Measurements from ENCODE around the gene MT1X.

Gene MT1X

DNA sequence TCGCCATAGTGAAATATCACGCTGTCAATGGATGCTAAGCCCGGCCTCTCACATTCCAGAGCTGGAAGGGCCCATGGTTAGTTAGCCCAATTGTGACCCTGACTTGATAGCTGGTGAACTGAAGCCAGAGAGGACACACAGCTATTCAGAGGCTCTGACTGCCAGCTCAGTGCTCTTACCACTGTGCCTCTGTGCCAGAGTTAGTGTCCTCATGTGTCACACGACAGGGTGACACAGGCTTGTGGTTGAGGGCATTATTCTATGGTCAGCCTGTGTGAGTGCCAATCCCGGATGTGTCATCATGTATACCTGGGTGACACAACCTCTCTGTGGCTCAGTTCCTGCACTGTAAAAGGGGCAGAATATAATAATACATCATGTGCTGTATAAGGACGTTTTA, 2.5 kb upstream of the MT1X start:
- Histone ChIP-seq H3K27ac (ENCODE audit: low read length) (no peak overlapping the region), H3K4me1 (ENCODE audit: control insufficient read depth, insufficient read depth, low read length) (peaks cover 6% of the 10 kb centered on the region; the same call in 1 of the 2 replicates), H3K27me3 (ENCODE audit: control insufficient read depth, insufficient read depth, low read length) (peaks cover 2% of the 10 kb centered on the region; the same call in 1 of the 2 replicates), H3K4me3 (ENCODE audit: low read length) (no peak overlapping the region), H3K9me3 (ENCODE audit: control insufficient read depth, insufficient read depth, low read length) (no peaks in the 10 kb centered on the region), H3K36me3 (ENCODE audit: control insufficient read depth, insufficient read depth, low read length) (no peaks in the 10 kb centered on the region)
- DNase-seq (ENCODE audit: low read depth, low spot score): no peak
- no CpG with 5 or more reads among the region's 6 CpGs for WGBS (ENCODE audit: insufficient coverage, insufficient read length)

DNA sequence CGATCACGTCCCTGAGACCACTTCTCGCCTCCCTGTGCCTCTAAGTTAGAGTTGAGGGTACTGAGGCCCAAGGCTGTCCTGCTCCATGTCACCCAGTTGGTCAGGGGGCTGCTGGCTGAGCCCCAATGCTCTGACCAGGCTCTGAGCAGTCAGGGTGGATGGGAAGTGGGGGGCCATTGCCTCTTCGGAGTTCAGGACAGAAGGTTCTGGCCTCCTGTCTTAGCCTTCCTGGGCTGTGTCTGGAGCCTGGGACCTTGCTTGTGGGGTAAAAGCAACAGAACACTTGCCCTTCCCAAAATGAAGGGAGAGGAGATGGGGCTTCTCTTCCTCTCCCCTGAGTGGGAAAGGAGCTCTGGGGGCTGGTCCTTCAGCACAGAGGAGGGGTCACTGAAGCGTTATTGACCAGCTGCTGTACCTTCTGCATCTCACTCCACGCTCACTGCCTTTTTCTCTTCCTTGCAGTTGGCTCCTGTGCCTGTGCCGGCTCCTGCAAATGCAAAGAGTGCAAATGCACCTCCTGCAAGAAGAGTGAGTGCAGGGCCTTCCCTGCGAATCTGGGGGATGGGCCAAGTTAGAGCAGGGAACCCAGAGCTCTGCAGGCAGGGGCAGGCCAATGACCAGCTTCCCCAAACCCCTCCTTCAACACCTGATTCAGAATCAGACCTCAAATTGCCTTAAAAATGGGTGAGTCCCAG, 580 bp downstream of the MT1X start:
- WGBS (ENCODE audit: insufficient coverage, insufficient read length): no CpG with 5 or more reads among the region's 8 CpGs
- Histone ChIP-seq H3K36me3 (ENCODE audit: control insufficient read depth, insufficient read depth, low read length) (no peaks in the 10 kb centered on the region), H3K4me1 (ENCODE audit: control insufficient read depth, insufficient read depth, low read length) (peaks cover 4% of the 10 kb centered on the region; the same call in 1 of the 2 replicates), H3K27ac (ENCODE audit: low read length) (no peak overlapping the region), H3K4me3 (ENCODE audit: low read length) (peak overlapping the region; percentile 58; the same call in 1 of the 2 replicates), H3K27me3 (ENCODE audit: control insufficient read depth, insufficient read depth, low read length) (peaks cover 2% of the 10 kb centered on the region; the same call in 1 of the 2 replicates), H3K9me3 (ENCODE audit: control insufficient read depth, insufficient read depth, low read length) (no peaks in the 10 kb centered on the region)
- DNase-seq (ENCODE audit: low read depth, low spot score): no peak

DNA sequence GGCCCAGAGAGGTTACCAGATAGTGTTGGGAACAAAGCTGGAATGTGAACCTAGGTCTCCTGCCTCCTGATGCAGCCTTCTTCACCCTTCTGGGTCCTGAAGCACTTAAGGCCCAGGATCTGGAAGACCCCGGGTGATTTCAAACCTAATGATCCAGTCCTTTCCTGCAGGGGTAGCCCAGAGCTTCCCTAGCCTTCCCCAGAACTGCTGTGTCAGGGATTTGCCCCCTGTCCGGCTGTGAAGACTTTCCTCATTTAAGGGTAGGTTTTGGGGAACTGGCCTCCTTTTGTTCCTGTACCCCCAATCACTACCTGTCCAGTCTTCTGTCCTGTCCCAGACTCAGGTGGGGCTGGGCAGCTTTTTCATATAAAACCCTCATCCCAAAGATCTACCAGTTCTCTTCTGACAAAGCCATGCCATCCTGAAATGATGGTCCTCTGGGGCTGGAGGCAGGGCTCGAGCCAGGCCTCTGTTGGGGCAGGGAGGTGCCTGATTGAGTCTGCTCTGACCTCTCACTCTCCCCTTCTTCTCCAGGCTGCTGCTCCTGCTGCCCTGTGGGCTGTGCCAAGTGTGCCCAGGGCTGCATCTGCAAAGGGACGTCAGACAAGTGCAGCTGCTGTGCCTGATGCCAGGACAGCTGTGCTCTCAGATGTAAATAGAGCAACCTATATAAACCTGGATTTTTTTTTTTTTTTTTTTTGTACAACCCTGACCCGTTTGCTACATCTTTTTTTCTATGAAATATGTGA, 1.3 kb downstream of the MT1X start:
- Histone ChIP-seq H3K36me3 (ENCODE audit: control insufficient read depth, insufficient read depth, low read length) (no peaks in the 10 kb centered on the region), H3K9me3 (ENCODE audit: control insufficient read depth, insufficient read depth, low read length) (no peaks in the 10 kb centered on the region), H3K4me1 (ENCODE audit: control insufficient read depth, insufficient read depth, low read length) (peaks cover 4% of the 10 kb centered on the region; the same call in 1 of the 2 replicates), H3K4me3 (ENCODE audit: low read length) (peak overlapping the region; percentile 58; the same call in 1 of the 2 replicates), H3K27me3 (ENCODE audit: control insufficient read depth, insufficient read depth, low read length) (peaks cover 2% of the 10 kb centered on the region; the same call in 1 of the 2 replicates), H3K27ac (ENCODE audit: low read length) (no peak overlapping the region)
- WGBS (ENCODE audit: insufficient coverage, insufficient read length): no CpG with 5 or more reads among the region's 5 CpGs
- DNase-seq (ENCODE audit: low read depth, low spot score): no peak

DNA sequence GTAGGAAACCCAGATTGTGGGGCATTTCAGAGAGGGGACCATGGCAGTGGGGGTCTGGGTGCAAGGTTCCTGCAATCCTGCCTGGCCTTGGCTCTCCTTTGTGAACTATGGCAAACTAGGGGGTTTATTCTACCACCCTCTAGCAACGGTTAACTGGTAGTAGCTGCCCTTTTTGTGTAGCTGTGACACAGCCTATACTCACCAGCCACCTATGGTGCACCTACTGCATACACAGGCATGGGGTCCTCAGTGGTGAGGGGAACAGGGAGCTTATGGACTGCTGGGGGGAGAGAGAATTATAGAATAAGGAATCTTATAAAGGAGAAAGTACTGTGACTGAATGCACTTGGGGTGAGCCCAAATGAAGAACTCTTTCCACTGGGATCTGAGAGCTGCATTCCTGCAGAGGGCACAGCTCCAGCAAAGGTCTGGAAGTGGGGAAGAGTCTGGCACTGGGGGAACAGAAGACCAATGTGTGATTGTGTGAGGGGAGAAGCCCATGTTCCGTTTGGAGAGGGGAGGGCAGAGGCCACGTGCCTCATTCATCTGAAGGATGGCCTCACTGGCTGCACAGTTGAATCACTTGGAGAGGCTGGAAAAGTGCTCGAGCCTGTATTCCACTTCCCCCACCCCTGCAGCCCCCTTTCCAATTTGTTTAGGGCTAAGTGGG, 2.1 kb downstream of the MT1X start:
- Histone ChIP-seq H3K9me3 (ENCODE audit: control insufficient read depth, insufficient read depth, low read length) (no peaks in the 10 kb centered on the region), H3K4me1 (ENCODE audit: control insufficient read depth, insufficient read depth, low read length) (peaks cover 4% of the 10 kb centered on the region; the same call in 1 of the 2 replicates), H3K27ac (ENCODE audit: low read length) (no peak overlapping the region), H3K36me3 (ENCODE audit: control insufficient read depth, insufficient read depth, low read length) (no peaks in the 10 kb centered on the region), H3K4me3 (ENCODE audit: low read length) (no peak overlapping the region), H3K27me3 (ENCODE audit: control insufficient read depth, insufficient read depth, low read length) (peaks cover 2% of the 10 kb centered on the region; the same call in 1 of the 2 replicates)
- WGBS (ENCODE audit: insufficient coverage, insufficient read length): no CpG with 5 or more reads among the region's 4 CpGs
- DNase-seq (ENCODE audit: low read depth, low spot score): no peak

DNA sequence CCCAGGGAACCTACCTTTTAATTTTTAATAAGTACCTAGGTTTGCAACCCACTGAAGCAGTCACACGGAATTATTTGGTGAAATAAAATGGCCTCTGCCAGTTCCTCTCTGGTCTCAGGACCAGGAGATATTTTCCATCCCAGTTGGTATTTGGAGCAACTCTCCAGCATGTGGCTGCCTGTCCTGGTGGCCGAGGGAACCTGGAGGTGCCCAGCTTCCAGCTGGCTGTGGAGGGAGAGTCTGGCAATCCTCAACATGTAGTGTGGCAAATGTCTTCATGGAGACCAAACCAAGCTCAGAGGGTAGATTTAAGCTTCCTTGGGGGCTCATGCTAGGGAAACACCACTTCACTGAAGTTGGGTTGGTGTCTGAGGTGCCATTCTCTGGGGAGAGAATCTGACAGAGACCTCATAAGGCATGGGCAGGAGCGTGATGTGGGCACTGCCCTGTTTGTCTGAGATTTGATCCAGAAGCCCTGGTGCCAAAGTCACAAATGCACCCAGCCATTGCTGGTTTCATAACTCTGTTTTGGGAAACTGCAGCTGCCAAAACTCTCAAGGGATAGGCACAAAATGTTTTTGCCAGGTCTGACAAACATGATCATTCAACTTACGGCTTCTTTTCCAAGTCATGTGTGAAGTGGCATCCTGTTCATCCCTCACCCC, 2.8 kb downstream of the MT1X start:
- H3K27ac ChIP-seq (ENCODE audit: low read length): no peak overlapping the region
- H3K4me3 ChIP-seq (ENCODE audit: low read length): no peak overlapping the region
- no peak for DNase-seq (ENCODE audit: low read depth, low spot score)
- peaks cover 2% of the 10 kb centered on the region; the same call in 1 of the 2 replicates for H3K27me3 ChIP-seq (ENCODE audit: control insufficient read depth, insufficient read depth, low read length)
- H3K4me1 ChIP-seq (ENCODE audit: control insufficient read depth, insufficient read depth, low read length): peaks cover 4% of the 10 kb centered on the region; the same call in 1 of the 2 replicates
- no CpG with 5 or more reads among the region's 4 CpGs for WGBS (ENCODE audit: insufficient coverage, insufficient read length)
- no peaks in the 10 kb centered on the region for H3K9me3 ChIP-seq (ENCODE audit: control insufficient read depth, insufficient read depth, low read length)
- H3K36me3 ChIP-seq (ENCODE audit: control insufficient read depth, insufficient read depth, low read length): no peaks in the 10 kb centered on the region

DNA sequence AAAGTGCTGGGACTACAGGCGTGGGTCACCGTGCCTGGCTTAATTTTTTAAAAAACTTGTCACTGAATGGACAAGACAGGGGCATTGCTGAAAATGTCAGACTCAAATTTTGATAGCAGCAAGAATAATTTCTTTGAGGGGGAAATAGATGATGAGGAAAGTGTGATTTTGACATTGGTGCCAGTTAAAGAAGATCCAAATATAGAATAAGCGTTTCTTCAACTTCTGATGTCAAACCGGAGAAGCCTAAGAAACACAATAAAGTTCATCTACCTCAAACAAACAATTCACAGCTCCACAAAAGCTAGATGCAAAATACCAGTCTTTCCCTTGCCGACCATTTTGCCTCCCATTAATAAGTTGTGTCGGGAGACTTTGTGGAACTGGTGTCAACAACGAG, 4.5 kb downstream of the MT1X start:
- H3K4me1 ChIP-seq (ENCODE audit: control insufficient read depth, insufficient read depth, low read length): peaks cover 4% of the 10 kb centered on the region; the same call in 1 of the 2 replicates

DNA sequence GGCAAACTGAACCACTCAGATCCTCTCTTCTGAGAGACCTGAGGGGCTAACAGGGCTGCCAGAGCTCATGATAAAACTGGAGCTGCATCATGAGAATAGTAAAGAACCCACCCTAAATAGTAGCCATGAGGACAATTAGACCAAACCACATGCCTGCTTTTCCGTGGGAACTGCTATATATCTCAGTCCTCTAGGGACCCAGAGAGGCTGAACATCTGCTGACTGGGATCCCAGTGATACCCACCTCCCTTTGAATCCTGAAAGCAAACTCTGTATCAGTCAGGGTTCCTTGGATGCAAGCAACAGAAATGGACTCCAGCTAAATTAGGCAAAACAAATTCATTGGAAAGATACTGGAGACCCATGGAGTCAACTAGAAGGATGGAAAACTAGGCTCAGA, 6.5 kb downstream of the MT1X start:
- no peaks in the 10 kb centered on the region for H3K36me3 ChIP-seq (ENCODE audit: control insufficient read depth, insufficient read depth, low read length)
- H3K27me3 ChIP-seq (ENCODE audit: control insufficient read depth, insufficient read depth, low read length): no peaks in the 10 kb centered on the region
- WGBS (ENCODE audit: insufficient coverage, insufficient read length): no CpG with 5 or more reads among the region's 1 CpG
- no peaks in the 10 kb centered on the region for H3K4me1 ChIP-seq (ENCODE audit: control insufficient read depth, insufficient read depth, low read length)
- H3K27ac ChIP-seq (ENCODE audit: low read length): no peak overlapping the region
- no peak for DNase-seq (ENCODE audit: low read depth, low spot score)
- H3K4me3 ChIP-seq (ENCODE audit: low read length): no peak overlapping the region
- H3K9me3 ChIP-seq (ENCODE audit: control insufficient read depth, insufficient read depth, low read length): no peaks in the 10 kb centered on the region

More for the DNA sequence above, 4.5 kb downstream of the MT1X start:
- Histone ChIP-seq H3K9me3 (ENCODE audit: control insufficient read depth, insufficient read depth, low read length) (no peaks in the 10 kb centered on the region), H3K27ac (ENCODE audit: low read length) (no peak overlapping the region), H3K27me3 (ENCODE audit: control insufficient read depth, insufficient read depth, low read length) (peaks cover 2% of the 10 kb centered on the region; the same call in 1 of the 2 replicates), H3K4me3 (ENCODE audit: low read length) (no peak overlapping the region), H3K36me3 (ENCODE audit: control insufficient read depth, insufficient read depth, low read length) (no peaks in the 10 kb centered on the region)
- WGBS (ENCODE audit: insufficient coverage, insufficient read length): no CpG with 5 or more reads among the region's 7 CpGs
- no peak for DNase-seq (ENCODE audit: low read depth, low spot score)

DNA sequence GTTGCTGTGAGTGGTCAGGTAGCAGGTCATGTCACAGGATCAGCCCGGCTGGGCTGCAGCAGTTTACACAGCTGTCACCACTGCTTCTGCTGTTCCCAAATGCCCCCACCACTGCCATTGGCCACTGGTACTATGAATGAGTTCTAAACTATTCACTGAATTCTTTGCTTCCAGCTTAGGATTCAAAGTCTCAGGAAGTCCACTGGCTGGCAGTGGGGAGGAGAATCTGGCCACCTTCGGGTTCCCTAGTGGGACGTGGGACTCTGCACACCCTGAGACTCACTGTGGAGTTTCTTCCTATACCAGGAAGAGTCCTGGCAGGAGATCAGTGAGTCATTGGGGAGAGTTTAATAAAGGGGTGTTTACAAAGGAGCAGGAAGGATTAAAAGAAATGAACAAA, 6.9 kb downstream of the MT1X start:
- no CpG with 5 or more reads among the region's 3 CpGs for WGBS (ENCODE audit: insufficient coverage, insufficient read length)
- no peaks in the 10 kb centered on the region for H3K4me1 ChIP-seq (ENCODE audit: control insufficient read depth, insufficient read depth, low read length)
- no peak overlapping the region for H3K4me3 ChIP-seq (ENCODE audit: low read length)
- H3K27me3 ChIP-seq (ENCODE audit: control insufficient read depth, insufficient read depth, low read length): no peaks in the 10 kb centered on the region
- no peaks in the 10 kb centered on the region for H3K36me3 ChIP-seq (ENCODE audit: control insufficient read depth, insufficient read depth, low read length)
- no peaks in the 10 kb centered on the region for H3K9me3 ChIP-seq (ENCODE audit: control insufficient read depth, insufficient read depth, low read length)
- no peak for DNase-seq (ENCODE audit: low read depth, low spot score)
- H3K27ac ChIP-seq (ENCODE audit: low read length): no peak overlapping the region

DNA sequence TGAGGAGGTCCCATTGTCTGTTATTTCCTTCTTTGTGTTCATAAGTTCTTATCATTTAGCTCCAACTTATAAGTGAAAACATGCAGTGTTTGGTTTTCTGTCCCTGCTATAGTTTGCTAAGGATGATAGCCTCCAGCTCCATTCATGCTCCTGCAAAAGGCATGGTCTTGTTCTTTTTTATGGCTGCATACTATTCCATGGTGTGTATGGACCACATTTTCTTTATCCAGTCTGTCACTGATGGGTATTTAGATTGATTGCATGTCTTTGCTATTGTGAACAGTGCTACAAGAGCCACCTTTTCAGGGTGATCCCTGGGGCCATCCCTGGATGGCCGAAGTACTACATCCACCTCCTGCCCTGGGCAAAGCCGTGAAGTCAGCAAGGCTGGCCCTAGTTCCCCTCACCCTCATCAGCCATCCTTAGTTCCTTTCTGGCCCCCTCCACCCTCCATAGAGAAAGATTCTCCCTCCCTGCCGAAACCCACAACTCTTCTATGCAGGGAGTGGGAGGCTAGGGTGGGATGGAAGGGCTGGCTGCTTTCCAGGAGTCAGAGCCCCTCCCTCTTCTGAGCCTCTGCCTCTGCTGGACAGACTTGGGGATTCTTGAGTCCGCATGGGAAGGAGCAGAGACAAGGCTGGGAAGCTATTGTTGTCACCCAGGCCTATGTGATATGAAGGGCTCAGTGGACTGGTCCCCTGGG, 8.3 kb downstream of the MT1X start:
- Histone ChIP-seq H3K9me3 (ENCODE audit: control insufficient read depth, insufficient read depth, low read length) (no peaks in the 10 kb centered on the region), H3K4me1 (ENCODE audit: control insufficient read depth, insufficient read depth, low read length) (no peaks in the 10 kb centered on the region), H3K4me3 (ENCODE audit: low read length) (no peak overlapping the region), H3K27ac (ENCODE audit: low read length) (no peak overlapping the region), H3K27me3 (ENCODE audit: control insufficient read depth, insufficient read depth, low read length) (no peaks in the 10 kb centered on the region), H3K36me3 (ENCODE audit: control insufficient read depth, insufficient read depth, low read length) (no peaks in the 10 kb centered on the region)
- no peak for DNase-seq (ENCODE audit: low read depth, low spot score)
- no CpG with 5 or more reads among the region's 4 CpGs for WGBS (ENCODE audit: insufficient coverage, insufficient read length)

Data from iPS DF 6.9 (cell line).